ENCODE results near the gene MEIKIN.

Gene MEIKIN

DNA sequence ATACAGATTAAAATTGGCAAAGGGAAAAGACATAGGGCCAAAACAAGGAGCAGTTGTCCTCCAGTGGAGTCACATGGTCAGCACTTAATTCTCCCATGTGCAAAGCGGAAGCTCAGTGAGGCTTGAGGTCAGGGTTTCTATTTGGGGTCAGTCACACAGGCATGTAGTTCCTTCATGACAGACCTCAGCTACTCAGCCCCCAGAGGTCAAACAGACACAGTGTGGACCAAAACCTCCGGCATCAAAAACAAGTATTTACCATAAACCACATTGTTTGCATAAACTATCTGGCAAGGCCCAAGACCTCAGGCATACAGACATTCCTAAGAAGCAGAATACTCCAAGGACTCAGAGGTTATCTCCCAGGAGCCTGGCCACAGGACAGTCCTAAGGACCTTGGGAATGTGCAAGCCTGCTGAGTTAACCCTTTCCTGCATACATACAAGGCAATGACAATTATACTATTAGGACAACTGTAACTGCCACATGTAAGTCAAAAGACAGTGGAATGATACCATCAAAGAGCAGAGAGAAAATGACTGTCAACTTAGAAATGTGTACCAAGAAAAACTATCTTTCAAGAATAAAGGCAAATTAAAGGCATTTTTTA is 120.0 kb downstream of the MEIKIN start:
- no peak overlapping the region for H3K4me3 ChIP-seq (ENCODE audit: low read depth, low read length)
- no peak for TF ChIP-seq CTCF (IDR thresholded peaks at IDR 0.05; ENCODE audit: low read depth, low read length)
- in situ Hi-C loops (cut with HindIII; ENCODE audit: low sequenced_read_pairs): no loop called here

DNA sequence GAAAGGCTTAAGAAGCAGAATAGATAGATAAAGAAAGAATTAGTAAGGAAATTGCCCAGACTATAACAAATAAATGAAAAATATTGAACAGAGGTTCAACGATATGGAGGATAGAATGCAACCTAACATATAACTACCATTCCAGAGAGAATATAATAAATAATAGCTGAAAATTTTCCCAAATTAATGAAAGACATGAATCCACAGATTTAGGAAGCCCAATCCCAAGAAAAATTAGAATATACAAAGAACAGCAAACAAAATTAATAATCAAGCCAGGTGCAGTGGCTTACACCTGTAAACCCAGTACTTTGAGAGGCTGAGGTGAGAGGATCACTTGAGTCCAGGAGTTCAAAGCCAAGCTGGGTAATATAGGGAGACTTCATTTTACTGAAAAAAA is 120.8 kb downstream of the MEIKIN start:
- H3K4me3 ChIP-seq (ENCODE audit: low read depth, low read length): no peak overlapping the region
- no peak for DNase-seq (ENCODE audit: low read depth, low spot score)
- in situ Hi-C loops (cut with HindIII; ENCODE audit: low sequenced_read_pairs): no loop called here
- no peak for TF ChIP-seq CTCF (IDR thresholded peaks at IDR 0.05; ENCODE audit: low read depth, low read length)

More for the DNA sequence above, 120.0 kb downstream of the MEIKIN start:
- no peak for DNase-seq (ENCODE audit: low read depth, low spot score)

DNA sequence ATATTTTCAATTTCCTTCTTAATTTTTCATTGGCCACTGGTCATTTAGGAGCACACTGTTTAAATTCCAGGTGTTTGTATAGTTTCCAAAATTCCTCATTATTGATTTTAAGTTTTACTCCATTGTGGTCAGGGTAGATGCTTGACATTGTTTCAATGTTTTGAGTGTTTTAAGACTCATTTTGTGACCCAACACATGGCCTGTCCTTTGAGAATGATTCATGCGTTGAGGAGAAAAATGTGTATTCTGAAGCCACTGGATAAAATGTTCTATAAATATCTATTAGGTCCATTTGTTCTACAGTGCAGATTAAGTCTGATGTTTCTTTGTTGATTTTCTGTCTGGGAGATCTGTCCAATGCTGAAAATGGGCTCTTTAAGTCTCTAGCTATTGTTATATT is 124.2 kb downstream of the MEIKIN start:
- no peak for DNase-seq (ENCODE audit: low read depth, low spot score)
- H3K4me3 ChIP-seq (ENCODE audit: low read depth, low read length): no peak overlapping the region
- in situ Hi-C loops (cut with HindIII; ENCODE audit: low sequenced_read_pairs): no loop called here
- no peak for TF ChIP-seq CTCF (IDR thresholded peaks at IDR 0.05; ENCODE audit: low read depth, low read length)

GRCh38 chr5:131818001-131818724 is 127.3 kb downstream of the MEIKIN start:
- in situ Hi-C loops (cut with HindIII; ENCODE audit: low sequenced_read_pairs): no loop called here
- no peak for DNase-seq (ENCODE audit: low read depth, low spot score)
- H3K4me3 ChIP-seq (ENCODE audit: low read depth, low read length): no peak overlapping the region
- no peak for TF ChIP-seq CTCF (IDR thresholded peaks at IDR 0.05; ENCODE audit: low read depth, low read length)

- TF ChIP-seq CTCF (IDR thresholded peaks at IDR 0.05; ENCODE audit: low read depth, low read length): no peak
- in situ Hi-C loops (cut with HindIII; ENCODE audit: low sequenced_read_pairs): no loop called here
- H3K4me3 ChIP-seq (ENCODE audit: low read depth, low read length): no peak overlapping the region
- DNase-seq (ENCODE audit: low read depth, low spot score): peak; percentile 76
These were observed 130.5 kb downstream of the MEIKIN start for GRCh38 chr5:131814990-131815389.

GRCh38 chr5:131812371-131813160 is 132.9 kb downstream of the MEIKIN start:
- H3K4me3 ChIP-seq (ENCODE audit: low read depth, low read length): no peak overlapping the region
- DNase-seq (ENCODE audit: low read depth, low spot score): no peak
- in situ Hi-C loops (cut with HindIII; ENCODE audit: low sequenced_read_pairs): no loop called here
- no peak for TF ChIP-seq CTCF (IDR thresholded peaks at IDR 0.05; ENCODE audit: low read depth, low read length)
